HG03439 (cell line): ENCODE results near the gene UBE3A.
"Not testable (repeated sequence)": the region's sequence is repeated elsewhere in the genome, so short reads cannot be mapped to it uniquely, and the experiment has no call there.

Source experiments
- ATAC-seq: cut with Tn5 transposase; IDR thresholded peaks from one replicate; pipeline ENCODE4 v1.9.1; 2021; ENCODE audit warnings: mild to moderate bottlenecking, moderate library complexity; ENCODE audit not compliant: unreplicated experiment

Gene UBE3A

DNA sequence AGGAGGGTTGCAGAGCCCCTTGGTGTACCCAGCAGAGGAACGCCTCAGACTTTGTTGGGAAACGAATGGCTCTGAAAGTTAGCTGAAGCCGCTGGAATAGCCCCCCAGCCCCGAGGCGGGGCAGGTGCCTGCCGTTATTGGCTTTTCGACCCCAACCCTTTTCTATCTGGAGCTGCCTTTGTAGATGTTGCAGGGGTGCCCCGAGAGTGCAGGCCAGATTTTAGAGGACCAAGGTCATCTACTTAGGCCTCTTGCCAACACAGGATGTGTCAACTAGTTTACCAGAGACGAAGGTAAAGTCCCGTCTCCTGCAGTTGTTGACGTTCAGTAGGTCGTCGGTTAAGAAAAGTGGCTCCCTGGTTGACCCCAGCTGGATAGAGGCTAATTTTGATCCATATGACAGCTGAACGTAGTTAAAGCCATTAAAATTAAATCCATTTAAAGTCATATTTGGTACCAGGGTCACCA, 579 bp upstream of the UBE3A start:
- ATAC-seq: peak; percentile 18

DNA sequence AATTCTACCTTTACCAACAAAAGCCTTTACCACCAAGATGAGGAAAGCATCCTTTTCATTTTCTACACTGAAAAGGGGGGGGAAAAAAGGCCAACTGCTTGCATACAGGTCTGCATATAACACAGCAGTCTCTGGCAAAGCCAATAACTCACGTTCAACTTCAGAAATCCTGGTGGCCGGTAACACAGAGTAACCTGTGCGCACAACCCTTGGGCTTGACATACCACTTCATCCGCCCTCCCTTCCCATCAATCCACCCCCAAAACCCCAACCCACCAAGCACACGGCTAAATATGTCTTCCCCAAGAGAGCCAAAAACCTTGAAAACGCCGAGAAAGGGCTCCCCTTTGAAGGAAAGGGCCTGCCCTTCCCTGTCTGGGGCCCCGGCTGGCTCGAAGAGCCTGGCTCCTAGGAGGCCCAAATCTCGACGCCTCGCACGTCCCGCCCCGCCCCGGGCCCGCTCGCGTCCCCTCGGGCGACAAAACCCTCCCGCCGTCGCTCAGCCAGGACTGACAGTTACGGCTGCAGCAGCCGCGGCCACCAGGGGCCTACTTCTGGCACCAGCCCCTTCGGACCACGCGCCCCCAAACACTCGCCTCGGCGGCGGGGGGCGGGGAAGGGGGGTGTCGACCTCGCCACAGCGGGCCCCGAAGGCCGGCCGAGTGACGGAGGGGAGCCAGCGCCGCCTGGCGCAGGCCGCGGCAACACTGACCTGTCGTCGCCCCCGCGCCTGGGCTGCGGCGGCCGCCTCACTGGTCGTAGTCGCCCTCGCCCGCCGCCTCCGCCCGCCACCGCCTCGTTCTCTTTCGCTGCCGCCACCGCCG, 835 bp downstream of the UBE3A start:
- ATAC-seq: peak; percentile 52

DNA sequence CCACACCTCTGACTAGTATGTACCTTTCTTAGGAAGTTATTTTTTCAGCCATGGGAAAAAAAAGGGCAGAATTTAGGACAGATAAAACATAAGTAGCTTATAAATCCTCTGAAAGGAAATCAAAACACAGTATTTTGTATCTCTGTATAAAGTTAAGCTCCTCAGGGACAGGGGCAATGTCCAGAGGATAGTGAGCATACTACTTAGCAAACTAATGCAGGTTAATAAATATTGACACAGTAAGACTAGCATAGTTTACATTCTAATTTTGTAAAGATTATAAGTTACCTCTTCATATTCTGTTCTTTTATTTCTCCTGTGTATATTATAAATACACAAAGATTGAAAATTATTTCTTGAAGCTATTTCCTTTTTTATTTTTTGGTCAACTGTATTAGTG, 2.1 kb downstream of the UBE3A start:
- no peak for ATAC-seq

DNA sequence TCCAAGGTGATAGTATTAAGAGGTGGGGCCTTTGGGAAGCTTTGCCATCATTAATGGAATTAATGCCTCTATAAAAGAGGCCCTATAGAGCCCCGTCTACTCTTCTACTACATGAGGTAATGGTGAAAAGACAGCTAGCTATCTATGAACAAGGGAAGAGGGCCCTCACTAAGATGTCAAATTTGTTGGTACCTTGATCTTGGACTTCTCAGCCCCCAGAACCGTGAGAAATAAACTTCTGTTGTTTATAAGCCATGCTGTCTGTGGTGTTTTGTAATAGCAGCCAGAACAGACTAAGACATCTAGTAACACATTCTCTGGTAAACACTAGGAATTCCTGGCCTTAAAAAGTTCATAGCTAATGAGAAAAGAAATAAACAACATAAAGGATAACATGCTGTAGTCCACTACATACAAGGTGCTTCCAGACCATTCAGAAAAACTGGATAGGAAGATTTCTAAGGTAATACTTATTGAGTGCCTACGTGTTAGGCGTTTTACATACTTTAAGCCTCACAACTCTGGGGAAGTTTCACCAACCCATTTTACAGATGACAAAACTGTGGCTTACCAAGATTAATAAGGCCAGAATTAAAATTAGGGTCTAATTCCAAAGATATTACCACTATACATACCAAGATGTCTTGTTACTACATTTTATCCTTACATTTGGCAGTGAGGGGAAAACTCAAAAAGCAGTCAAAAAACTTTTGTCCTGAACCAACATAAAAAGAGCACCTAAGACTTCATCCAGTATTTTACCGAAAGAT, 3.2 kb downstream of the UBE3A start:
- no peak for ATAC-seq

DNA sequence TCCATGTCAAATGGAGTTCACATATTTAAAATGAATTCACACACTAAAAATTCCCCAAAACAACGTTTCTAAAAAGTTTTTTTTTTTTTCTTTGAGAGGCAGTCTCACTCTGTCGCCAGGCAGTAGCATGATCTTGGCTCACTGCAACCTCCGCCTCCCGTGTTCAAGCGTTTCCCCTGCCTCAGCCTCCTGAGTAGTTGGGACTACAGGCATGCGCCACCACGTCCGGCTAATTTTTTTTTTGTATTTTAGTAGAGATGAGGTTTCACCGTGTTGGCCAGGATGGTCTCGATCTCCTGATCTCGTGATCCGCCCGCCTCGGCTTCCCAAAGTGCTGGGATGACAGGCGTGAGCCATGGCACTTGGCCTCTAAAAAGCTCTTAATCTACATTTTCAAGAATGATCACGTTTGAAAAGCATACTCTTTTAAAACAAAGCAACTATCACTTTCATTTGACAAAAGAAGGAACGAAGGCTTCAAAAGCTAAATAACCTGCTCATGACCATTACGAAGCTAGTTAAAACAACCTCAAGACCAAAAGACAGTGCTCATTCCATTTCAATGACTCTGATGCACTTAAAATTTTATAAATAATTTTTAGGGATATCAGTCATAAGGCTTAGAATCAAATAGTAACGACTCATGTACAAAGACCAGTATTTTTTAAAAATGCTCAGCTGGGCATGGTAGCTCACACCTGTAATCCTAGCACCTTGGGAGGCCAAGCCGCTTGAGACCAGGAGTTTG, 5.5 kb downstream of the UBE3A start:
- no peak for ATAC-seq

DNA sequence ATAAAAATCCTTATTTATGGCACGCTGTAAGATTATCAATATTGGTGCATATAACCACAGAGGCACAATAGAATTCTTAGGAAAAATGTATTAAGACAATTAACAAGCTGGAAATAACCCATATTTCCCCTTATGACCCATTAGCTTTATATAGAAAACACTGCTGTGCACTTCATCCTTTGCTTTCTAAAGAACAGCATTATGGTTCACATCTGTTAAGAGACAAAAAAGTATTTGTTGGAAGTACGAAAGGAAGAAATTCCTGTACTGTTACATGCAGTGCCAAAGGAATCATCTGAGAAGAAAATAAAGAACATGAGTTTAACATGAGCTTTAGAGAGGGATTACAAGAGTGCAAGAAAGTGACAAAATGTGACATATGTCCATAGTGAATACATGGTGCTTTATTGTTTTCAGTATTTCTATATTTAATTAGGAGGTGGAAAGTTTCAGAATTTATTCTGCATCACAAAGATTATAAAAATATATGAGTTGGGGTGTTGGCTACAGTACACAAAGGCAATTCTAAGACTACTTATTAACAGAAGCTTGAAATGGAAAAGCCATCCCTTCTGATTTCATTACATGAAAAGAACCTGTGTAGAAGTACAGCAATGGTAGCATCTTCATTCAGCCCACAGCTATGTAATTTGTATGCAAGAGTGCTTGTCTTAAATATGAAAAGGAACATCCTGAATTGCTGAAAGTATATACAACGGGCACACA, 6.8 kb downstream of the UBE3A start:
- ATAC-seq: no peak

DNA sequence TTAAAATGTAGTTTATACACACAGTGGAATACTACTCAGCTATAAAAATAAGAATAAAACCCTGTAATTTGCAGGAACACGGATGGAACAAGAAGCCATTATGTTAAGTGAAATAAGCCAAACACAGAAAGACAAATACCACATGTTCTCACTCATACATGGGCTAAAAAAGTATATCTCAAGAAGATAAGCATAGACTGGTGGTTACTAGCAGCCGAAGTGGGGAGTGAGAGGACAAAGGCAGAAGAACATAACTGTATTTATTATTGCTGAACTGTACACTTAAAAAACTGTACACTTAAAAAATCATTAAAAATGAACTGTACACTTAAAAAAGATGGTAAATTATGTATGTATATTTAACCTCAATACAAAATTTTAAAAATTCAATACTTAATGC, 11.0 kb downstream of the UBE3A start:
- no peak for ATAC-seq

DNA sequence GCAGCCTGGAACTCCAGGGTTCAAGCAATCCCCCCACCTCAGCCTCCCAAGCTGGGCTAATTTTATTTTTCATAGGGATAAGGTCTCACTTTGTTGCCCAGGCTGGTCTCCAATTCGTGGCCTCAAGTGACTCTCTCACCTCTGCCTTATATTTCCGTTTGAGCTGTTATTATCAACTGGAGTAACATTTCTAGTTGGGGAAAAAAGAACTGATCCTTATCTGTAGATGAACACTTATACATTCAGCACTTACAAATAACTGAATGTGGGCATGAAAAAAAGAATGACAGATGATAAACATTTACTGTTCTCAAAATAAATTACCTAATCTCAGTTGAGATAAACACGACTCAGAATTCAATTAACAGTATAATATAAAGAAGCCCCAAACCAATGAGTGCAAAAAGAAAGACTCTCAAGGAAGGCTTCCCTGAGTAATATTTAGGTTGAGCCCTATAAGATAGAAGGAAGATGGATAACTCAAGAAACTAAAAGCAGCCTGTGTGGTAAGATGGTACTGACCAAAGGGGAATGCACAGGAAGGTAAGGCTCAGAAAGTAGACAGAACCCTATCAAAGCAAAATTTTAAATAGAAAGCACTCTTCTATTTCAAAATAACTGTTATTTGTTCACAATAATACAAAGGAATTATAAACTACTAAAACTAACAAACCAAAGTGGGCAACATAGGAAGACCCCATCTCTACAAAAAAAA, 11.8 kb downstream of the UBE3A start:
- no peak for ATAC-seq

DNA sequence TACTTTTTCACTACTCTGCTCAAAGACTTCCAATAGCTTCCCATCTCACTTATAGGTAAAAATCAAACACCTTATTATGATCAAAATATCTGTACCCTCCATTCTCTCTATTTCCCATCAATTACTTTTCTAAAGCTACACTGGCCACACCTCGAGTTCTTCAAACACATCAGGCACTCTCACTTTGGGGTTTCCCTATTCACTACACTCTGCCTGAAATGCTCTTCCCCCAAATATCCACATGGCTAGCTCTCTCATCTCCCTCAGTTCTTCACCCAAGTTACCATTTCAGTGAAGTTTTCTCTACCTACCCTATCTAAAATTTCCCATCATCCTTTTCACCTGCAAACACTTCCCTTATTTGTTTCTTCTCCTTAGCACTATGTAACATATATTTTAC, 14.8 kb downstream of the UBE3A start:
- no peak for ATAC-seq

DNA sequence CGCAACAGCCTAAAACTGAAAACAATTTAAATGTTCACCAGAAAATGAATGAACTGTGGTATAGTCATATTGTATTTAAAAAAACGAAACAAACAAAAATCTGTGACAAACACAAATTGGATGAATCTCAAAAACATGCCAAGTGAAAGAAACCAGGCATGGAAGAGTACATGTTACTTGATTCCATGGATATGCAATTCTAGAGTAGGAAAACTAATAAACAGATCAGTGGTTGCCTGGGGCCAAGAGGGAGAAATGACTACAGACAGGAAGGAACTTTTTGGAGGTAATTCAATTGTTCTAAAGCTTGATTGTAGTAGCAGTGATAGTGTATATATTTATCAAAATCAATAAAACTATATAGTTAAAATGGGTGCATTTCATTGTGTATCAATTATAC, 16.8 kb downstream of the UBE3A start:
- no peak for ATAC-seq

DNA sequence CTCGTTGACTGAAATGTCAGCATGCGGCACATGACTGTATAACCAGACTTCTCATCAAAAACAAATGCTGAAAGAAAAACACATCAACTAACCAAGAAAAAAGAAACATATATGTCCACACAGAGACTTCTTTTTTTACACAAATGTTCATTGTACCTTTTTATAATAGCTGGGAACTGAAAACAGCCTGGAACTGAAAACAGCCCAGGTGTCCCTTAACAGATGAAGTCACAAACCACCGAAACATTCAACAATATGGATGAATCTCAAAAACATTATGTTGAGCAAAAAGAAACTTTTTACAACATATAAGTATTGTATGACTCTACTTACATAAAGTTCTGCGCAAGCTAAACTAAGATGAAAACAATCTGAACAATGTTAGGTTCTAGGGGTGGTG, 20.6 kb downstream of the UBE3A start:
- no peak for ATAC-seq

DNA sequence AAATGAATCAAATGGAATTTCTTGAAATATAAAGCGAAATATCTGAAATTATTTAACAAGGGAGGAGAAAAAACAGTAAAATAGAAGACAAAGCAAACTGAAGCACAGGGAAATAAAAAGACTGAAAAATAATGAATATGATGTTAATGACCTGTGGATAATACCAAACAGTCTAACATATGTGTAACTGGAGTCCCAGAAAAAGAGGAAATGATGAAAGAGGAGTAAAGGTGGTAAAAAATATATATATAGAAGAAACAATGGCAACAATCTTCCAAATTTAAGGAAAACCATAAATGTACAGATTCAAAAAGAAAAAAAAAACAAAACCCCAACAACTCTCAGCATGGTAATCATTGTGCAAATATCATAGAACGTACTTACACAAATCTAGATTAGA, 21.2 kb downstream of the UBE3A start:
- ATAC-seq: no peak

DNA sequence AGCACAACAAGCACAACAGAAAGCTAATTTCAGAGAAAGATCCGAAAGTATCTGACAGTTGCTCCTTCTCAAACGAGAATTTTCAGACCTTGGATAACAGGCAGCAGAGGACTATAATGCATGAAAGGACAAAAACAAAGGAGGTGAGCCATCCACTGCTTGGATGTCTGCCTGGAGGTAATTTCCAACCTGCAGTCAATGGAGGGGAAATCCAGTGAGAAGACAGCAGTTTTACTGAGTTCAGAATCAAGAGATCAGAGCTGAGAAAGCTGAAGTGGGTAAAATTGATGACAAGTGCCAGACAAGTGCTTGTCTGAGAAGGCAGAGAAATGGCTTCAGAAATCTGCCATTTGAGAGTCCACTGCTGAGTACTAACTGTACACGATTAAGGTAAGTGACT, 22.1 kb downstream of the UBE3A start:
- ATAC-seq: no peak

DNA sequence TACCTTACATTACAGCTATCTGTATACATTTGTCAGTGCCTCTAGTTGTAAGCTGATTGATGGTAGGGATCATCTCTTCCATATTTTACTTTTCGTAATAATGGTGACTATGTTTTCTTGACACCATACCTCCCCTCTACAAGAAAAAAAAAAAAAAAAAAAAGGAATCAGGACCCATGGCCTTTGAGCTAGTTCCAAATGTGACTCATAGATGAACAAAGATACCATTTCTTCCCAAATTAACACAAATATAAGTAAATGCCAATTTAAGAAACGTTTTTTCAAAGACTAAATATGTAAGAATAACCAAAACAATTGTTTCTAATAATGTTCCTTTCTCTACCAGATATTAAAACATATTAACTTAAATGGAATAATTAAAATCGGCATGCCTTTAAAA, 23.1 kb downstream of the UBE3A start:
- ATAC-seq: no peak

DNA sequence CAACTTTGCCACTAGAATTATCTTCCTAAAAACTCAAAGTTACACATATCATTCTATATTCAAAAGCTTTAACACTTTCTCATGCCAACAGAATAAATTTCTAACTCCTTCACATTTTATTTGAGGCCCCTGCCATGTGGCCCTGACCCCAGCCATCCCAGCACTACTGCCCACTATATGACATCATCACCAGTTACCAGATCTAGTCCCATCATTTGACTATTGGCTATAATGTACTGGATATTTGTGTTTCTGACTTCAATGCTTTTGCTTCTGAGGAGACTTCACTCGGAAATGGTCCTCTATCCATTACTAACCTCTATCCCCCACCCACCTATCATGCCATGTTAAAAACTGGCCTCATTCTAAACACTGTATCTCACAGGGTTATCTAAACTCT, 23.6 kb downstream of the UBE3A start:
- ATAC-seq: no peak

DNA sequence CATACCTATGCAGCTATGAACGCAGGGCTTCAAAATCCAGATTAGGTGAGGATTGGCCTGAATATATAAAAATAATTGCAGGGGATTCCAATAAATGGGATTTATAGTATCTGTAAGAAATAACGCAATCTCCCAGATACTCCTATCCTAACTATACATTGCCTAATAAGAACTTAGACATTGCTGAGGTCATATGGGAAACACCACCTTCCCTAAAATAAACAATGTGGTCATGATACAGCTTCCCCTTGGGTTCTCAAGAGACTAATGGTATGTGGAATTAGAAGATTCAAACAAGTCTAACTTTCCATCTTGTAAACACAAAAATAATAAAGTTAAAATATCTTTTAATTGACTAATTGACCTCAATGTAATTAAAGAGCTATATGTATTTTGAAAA, 28.2 kb downstream of the UBE3A start:
- ATAC-seq: no peak

DNA sequence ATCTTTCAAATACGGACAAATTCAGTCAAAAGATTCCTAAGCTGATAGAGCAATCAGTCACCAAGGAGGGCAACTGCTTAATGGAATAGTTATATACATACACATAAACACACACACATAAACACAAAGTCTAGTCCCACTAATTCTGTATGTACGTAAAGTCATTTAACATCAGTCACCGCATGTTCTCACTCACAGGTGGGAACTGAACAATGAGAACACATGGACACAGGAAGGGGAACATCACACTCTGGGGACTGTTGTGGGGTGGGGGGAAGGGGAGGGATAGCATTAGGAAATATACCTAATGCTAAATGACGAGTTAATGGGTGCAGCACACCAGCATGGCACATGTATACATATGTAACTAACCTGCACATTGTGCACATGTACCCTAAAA, 29.1 kb downstream of the UBE3A start:
- not testable (repeated sequence) for ATAC-seq

DNA sequence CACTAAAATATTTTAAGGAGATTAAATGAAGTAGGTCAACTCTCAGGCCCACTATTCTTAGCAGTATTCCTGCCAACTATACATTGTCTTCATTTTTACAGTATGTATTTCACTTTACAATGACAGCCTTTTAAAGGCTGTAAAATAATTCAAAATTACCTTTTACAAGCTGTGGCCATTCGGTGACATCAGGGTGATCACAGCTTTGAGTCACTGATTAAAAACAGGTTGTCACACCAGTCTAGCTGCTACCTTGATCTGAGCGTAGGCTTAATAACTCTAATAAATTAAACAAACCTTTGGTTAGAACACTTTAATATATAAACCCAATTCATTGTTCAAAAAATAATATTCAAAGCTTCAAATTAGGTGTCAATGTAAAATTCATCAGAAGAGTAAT, 29.9 kb downstream of the UBE3A start:
- no peak for ATAC-seq

DNA sequence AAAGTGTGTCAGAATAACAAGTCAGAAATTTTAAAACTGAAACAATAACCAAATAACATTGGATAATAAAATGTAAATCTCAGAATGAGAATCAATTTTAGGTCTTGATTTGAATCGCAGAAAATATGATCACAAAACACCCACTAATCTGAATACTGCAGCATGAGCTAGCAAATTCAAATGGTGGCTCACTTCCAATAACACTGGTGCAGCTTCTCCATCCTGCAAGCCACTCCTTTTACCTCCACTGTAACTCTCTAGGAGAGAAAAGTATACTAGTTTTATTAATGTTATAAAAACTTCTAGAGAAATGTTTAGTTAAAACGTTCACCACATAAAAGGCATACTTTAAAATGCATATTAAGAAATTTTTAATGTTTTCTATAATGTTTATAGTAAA, 30.4 kb downstream of the UBE3A start:
- no peak for ATAC-seq

DNA sequence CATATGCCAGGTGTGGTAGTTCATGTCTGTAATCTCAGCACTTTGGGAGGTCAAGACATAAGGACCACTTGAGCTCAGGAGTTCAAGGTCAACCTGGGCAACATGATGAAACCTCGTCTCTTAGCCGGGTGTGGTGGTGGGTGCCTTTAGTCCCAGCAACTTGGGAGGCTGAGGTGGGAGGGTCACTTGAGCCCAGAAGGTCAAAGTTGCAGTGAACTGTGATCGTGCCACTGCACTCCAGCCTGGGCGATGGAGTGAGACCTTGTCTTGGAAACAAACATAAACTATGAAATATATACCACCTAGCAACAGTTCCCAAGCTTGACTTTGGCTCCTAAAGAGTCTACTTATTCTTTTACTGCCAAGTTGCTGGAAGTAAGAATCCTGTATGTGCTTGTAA, 30.9 kb downstream of the UBE3A start:
- ATAC-seq: no peak
